ENCODE data around the gene IWS1.

DNA sequence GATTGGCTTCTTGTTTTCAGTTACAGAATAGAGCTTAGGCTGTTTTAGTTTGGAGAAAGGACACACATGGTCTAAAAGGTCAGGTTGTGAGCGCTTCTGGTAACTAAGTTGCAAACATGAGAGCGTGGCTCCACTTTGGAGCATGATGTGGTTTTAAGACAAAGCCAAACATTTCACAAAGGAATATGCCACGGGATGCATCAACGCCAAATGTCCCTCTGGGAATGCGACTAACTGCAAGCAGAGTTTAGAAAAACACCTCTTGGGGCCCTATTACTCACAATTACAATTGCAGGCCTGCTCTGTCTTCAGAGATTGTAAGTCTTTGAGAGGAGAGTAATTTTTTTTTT is 34.6 kb upstream of the IWS1 start:
- TF ChIP-seq, protein P1, sequence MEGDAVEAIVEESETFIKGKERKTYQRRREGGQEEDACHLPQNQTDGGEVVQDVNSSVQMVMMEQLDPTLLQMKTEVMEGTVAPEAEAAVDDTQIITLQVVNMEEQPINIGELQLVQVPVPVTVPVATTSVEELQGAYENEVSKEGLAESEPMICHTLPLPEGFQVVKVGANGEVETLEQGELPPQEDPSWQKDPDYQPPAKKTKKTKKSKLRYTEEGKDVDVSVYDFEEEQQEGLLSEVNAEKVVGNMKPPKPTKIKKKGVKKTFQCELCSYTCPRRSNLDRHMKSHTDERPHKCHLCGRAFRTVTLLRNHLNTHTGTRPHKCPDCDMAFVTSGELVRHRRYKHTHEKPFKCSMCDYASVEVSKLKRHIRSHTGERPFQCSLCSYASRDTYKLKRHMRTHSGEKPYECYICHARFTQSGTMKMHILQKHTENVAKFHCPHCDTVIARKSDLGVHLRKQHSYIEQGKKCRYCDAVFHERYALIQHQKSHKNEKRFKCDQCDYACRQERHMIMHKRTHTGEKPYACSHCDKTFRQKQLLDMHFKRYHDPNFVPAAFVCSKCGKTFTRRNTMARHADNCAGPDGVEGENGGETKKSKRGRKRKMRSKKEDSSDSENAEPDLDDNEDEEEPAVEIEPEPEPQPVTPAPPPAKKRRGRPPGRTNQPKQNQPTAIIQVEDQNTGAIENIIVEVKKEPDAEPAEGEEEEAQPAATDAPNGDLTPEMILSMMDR (IDR thresholded peaks at IDR 0.05): no peak
- TF ChIP-seq POLR2A (IDR thresholded peaks at IDR 0.05) (no peak), POLR2AphosphoS5 (IDR thresholded peaks at IDR 0.05) (no peak)

All from breast epithelium (tissue), 3 donors.